SK-N-MC (cell line): Measurements from ENCODE around the gene AHRR.

Experiments
- EZH2 ChIP-seq: fragments of 200-600 bp; sonication (generic); IDR thresholded peaks from one replicate; pipeline ENCODE4 v1.6.1; 2017; ENCODE audit warnings: antibody characterized with exemption
- FOXP2 ChIP-seq: optimal IDR thresholded peaks from 2 replicates; pipeline ENCODE3; 2011; ENCODE audit warnings: mild to moderate bottlenecking, moderate library complexity; ENCODE audit not compliant: insufficient read depth; ENCODE audit errors: extremely low read length, control extremely low read depth
- POLR2AphosphoS5 ChIP-seq: IDR thresholded peaks from 2 replicates; pipeline ENCODE4 v1.6.1; 2012; ENCODE audit warnings: mild to moderate bottlenecking, low read depth, low read length, borderline replicate concordance

DNA sequence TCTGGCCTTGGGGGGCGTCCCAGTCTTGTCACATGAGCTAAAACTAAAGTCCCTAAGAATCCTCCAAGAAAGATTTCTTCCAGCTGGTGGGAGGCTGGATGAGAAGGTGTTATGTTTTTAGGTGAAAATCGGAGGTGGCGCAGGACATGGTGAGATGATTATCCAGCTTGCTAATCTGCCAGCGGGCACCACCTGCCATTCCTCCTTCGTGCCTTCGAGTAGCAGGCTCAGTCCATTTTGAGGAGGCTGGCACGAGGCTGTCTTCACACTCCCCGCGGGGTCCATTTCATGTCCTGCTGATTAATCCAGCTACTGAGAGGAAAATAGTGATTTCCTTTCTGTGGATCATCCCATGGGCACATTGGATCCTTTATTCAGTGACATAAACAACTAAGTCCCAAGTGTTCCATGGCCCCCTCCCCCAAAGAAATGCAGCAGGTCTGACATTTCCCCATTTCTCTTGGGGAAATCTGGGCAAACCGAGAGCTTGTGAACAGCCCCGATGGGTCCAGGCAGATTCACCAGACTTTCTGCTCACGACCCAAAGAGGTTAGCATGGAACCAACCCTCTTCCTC lies 83.2 kb downstream of the AHRR start:
- TF ChIP-seq EZH2 (no peak), POLR2AphosphoS5 (no peak), FOXP2 (no peak)
